T-helper 17 cell (primary cell): Measurements from ENCODE around the gene ITPR1. TPM values are rescaled to one million over a fixed set of nuclear protein-coding genes. Genes with fewer than 3 reads are reported as not detected.
"Not testable (repeated sequence)": the region's sequence is repeated elsewhere in the genome, so short reads cannot be mapped to it uniquely, and the experiment has no call there.

ENCODE experiments used
- ATAC-seq: fragments of 150-1000 bp; cut with Tn5 transposase; 2 replicates; pipeline ENCODE4 v1.10.0; 2021; ENCODE audit warnings: mild to moderate bottlenecking, moderate library complexity
- DNase-seq, 3 donors: peaks; one replicate each; pipeline versions ENCODE4 v3.0.0 to v3.0.0-alpha.2; 2020 to 2021
- H3K9me3 ChIP-seq: one replicate; pipeline ENCODE4 v1.7.0; 2013; ENCODE audit warnings: low read length, mild to moderate bottlenecking; ENCODE audit not compliant: control insufficient read depth, poor library complexity, severe bottlenecking
- H3K27ac Mint-ChIP-seq: one replicate; pipeline ENCODE4 v1.8.0; 2022; ENCODE audit warnings: mild to moderate bottlenecking, moderate library complexity, mixed read lengths
- H3K27me3 Mint-ChIP-seq: one replicate; pipeline ENCODE4 v1.8.0; 2022; ENCODE audit warnings: mixed read lengths
- H3K36me3 Mint-ChIP-seq: one replicate; pipeline ENCODE4 v1.8.0; 2022; ENCODE audit warnings: low read depth, mixed read lengths
- H3K4me1 Mint-ChIP-seq: one replicate; pipeline ENCODE4 v1.8.0; 2022; ENCODE audit warnings: mild to moderate bottlenecking, mixed read lengths
- H3K4me3 Mint-ChIP-seq: one replicate; pipeline ENCODE4 v1.8.0; 2022; ENCODE audit warnings: mild to moderate bottlenecking, moderate library complexity, mixed read lengths
- total RNA-seq, 4 donors: library from RNA in 2 of 4; stranded (reverse) in 2 of 4; gene quantifications; one replicate each; pipeline ENCODE4 v1.2.3 and lab custom pipeline; 2022 to 2026

The ITPR1 gene
- total RNA-seq, 2 donors from 2014 or later: 92.0 to 102 TPM

GRCh38 chr3:4581920-4582611 lies 88.9 kb downstream of the ITPR1 start:
- Mint-ChIP-seq H3K27me3 (no peaks in the 10 kb centered on the region), H3K27ac (no peak overlapping the region), H3K4me3 (no peak overlapping the region), H3K36me3 (no peaks in the 10 kb centered on the region), H3K4me1 (peaks cover 46% of the 10 kb centered on the region)
- no peaks in the 10 kb centered on the region for H3K9me3 ChIP-seq
- no peak for ATAC-seq
- DNase-seq: no peak

- Mint-ChIP-seq H3K27ac (peak overlapping the region; percentile 19), H3K4me3 (no peak overlapping the region), H3K27me3 (no peaks in the 10 kb centered on the region), H3K36me3 (no peaks in the 10 kb centered on the region), H3K4me1 (peaks cover 50% of the 10 kb centered on the region)
- DNase-seq (no peak), ATAC-seq (no peak)
- H3K9me3 ChIP-seq: no peaks in the 10 kb centered on the region
These were observed 89.5 kb downstream of the ITPR1 start for GRCh38 chr3:4582624-4583023.

- no peaks in the 10 kb centered on the region for H3K9me3 ChIP-seq
- no peaks in the 10 kb centered on the region for H3K27me3 Mint-ChIP-seq
- H3K4me3 Mint-ChIP-seq: no peak overlapping the region
- no peaks in the 10 kb centered on the region for H3K36me3 Mint-ChIP-seq
- peaks cover 54% of the 10 kb centered on the region for H3K4me1 Mint-ChIP-seq
- no peak for DNase-seq
- ATAC-seq: no peak
- H3K27ac Mint-ChIP-seq: peak overlapping the region; percentile 92
These were observed 90.3 kb downstream of the ITPR1 start for GRCh38 chr3:4583416-4583815.

- ATAC-seq: peak; percentile 40
- no peaks in the 10 kb centered on the region for H3K27me3 Mint-ChIP-seq
- H3K4me1 Mint-ChIP-seq: peaks cover 62% of the 10 kb centered on the region
- no peak for DNase-seq
- peak overlapping the region; percentile 92 for H3K4me3 Mint-ChIP-seq
- H3K9me3 ChIP-seq: no peaks in the 10 kb centered on the region
- H3K36me3 Mint-ChIP-seq: no peaks in the 10 kb centered on the region
- peak overlapping the region; percentile 92 for H3K27ac Mint-ChIP-seq
These were observed 91.5 kb downstream of the ITPR1 start for GRCh38 chr3:4584456-4585249.

GRCh38 chr3:4586381-4586780 lies 93.2 kb downstream of the ITPR1 start:
- peaks cover 6% of the 10 kb centered on the region for H3K36me3 Mint-ChIP-seq
- no peak for ATAC-seq
- H3K9me3 ChIP-seq: no peaks in the 10 kb centered on the region
- H3K4me1 Mint-ChIP-seq: peaks cover 64% of the 10 kb centered on the region
- H3K27ac Mint-ChIP-seq: no peak overlapping the region
- no peak overlapping the region for H3K4me3 Mint-ChIP-seq
- no peaks in the 10 kb centered on the region for H3K27me3 Mint-ChIP-seq
- DNase-seq: no peak

- Mint-ChIP-seq H3K27me3 (no peaks in the 10 kb centered on the region), H3K4me3 (no peak overlapping the region), H3K36me3 (peaks cover 6% of the 10 kb centered on the region), H3K27ac (peak overlapping the region; percentile 39), H3K4me1 (peaks cover 67% of the 10 kb centered on the region)
- ATAC-seq (no peak), DNase-seq (no peak)
- no peaks in the 10 kb centered on the region for H3K9me3 ChIP-seq
These were observed 94.1 kb downstream of the ITPR1 start for GRCh38 chr3:4587061-4587837.

- Mint-ChIP-seq H3K4me3 (no peak overlapping the region), H3K27me3 (no peaks in the 10 kb centered on the region), H3K4me1 (peaks cover 65% of the 10 kb centered on the region), H3K36me3 (peaks cover 6% of the 10 kb centered on the region), H3K27ac (peak overlapping the region; percentile 39)
- no peak for ATAC-seq
- H3K9me3 ChIP-seq: no peaks in the 10 kb centered on the region
- no peak for DNase-seq
These were observed 94.6 kb downstream of the ITPR1 start for GRCh38 chr3:4587838-4588105.

- no peak for ATAC-seq
- Mint-ChIP-seq H3K27me3 (no peaks in the 10 kb centered on the region), H3K4me3 (peak overlapping the region; percentile 43)
These were observed 95.3 kb downstream of the ITPR1 start for GRCh38 chr3:4588466-4588865.

GRCh38 chr3:4589475-4590097 lies 96.4 kb downstream of the ITPR1 start:
- Mint-ChIP-seq H3K27me3 (no peaks in the 10 kb centered on the region), H3K4me1 (peaks cover 60% of the 10 kb centered on the region), H3K36me3 (peaks cover 6% of the 10 kb centered on the region), H3K27ac (no peak overlapping the region), H3K4me3 (no peak overlapping the region)
- ATAC-seq: no peak
- H3K9me3 ChIP-seq: no peaks in the 10 kb centered on the region
- no peak for DNase-seq

More at GRCh38 chr3:4588466-4588865, 95.3 kb downstream of the ITPR1 start:
- Mint-ChIP-seq H3K4me1 (peaks cover 63% of the 10 kb centered on the region), H3K36me3 (peaks cover 6% of the 10 kb centered on the region), H3K27ac (peak overlapping the region; percentile 66)
- H3K9me3 ChIP-seq: no peaks in the 10 kb centered on the region
- DNase-seq: no peak

- not testable (repeated sequence) for H3K27ac Mint-ChIP-seq
These were observed 97.7 kb downstream of the ITPR1 start for GRCh38 chr3:4590849-4591248.

GRCh38 chr3:4591669-4592068 lies 98.5 kb downstream of the ITPR1 start:
- no peaks in the 10 kb centered on the region for H3K9me3 ChIP-seq
- Mint-ChIP-seq H3K4me1 (peaks cover 56% of the 10 kb centered on the region), H3K4me3 (no peak overlapping the region), H3K27ac (no peak overlapping the region), H3K27me3 (no peaks in the 10 kb centered on the region), H3K36me3 (peaks cover 8% of the 10 kb centered on the region)
- DNase-seq (no peak), ATAC-seq (no peak)

More at GRCh38 chr3:4590849-4591248, 97.7 kb downstream of the ITPR1 start:
- not testable (repeated sequence) for H3K9me3 ChIP-seq, H3K4me3 Mint-ChIP-seq, DNase-seq, H3K27me3 Mint-ChIP-seq, H3K36me3 Mint-ChIP-seq, ATAC-seq
- peaks cover 58% of the 10 kb centered on the region for H3K4me1 Mint-ChIP-seq

GRCh38 chr3:4593014-4593413 lies 99.9 kb downstream of the ITPR1 start:
- DNase-seq (no peak), ATAC-seq (no peak)
- Mint-ChIP-seq H3K4me1 (peaks cover 55% of the 10 kb centered on the region), H3K36me3 (peaks cover 8% of the 10 kb centered on the region), H3K27me3 (no peaks in the 10 kb centered on the region), H3K4me3 (no peak overlapping the region), H3K27ac (no peak overlapping the region)
- H3K9me3 ChIP-seq: no peaks in the 10 kb centered on the region

- no peak overlapping the region for H3K27ac Mint-ChIP-seq
- DNase-seq: no peak
- H3K4me3 Mint-ChIP-seq: no peak overlapping the region
- ATAC-seq: no peak
- H3K4me1 Mint-ChIP-seq: peaks cover 45% of the 10 kb centered on the region
- peaks cover 4% of the 10 kb centered on the region for H3K36me3 Mint-ChIP-seq
- H3K9me3 ChIP-seq: peaks cover 2% of the 10 kb centered on the region
- H3K27me3 Mint-ChIP-seq: no peaks in the 10 kb centered on the region
These were observed 102.6 kb downstream of the ITPR1 start for GRCh38 chr3:4595710-4596113.
